KOPT-K1 (cell line): ENCODE data around the gene CADM2.
"Not testable (repeated sequence)": the region's sequence is repeated elsewhere in the genome, so short reads cannot be mapped to it uniquely, and the experiment has no call there.

Experiments
- H3K27ac ChIP-seq: fragments of 200-600 bp; sonication (generic); 2 replicates; pipeline ENCODE4 v1.5.1; 2016; ENCODE audit warnings: antibody characterized with exemption, mild to moderate bottlenecking, low read depth, low read length; ENCODE audit not compliant: poor library complexity, severe bottlenecking
- H3K36me3 ChIP-seq: fragments of 200-600 bp; sonication (generic); 2 replicates; pipeline ENCODE4 v1.5.1; 2017; ENCODE audit warnings: antibody characterized with exemption, mild to moderate bottlenecking, low read length, moderate library complexity; ENCODE audit not compliant: insufficient read depth
- H3K9me3 ChIP-seq: fragments of 200-600 bp; sonication (generic); 2 replicates; pipeline ENCODE4 v1.5.1; 2017; ENCODE audit warnings: antibody characterized with exemption, low read length, mild to moderate bottlenecking; ENCODE audit not compliant: insufficient read depth, poor library complexity, severe bottlenecking

Gene CADM2

GRCh38 chr3:84958495-84959469 is at the start of gene CADM2:
Gene CADM2, plus strand, starts transcription at chr3:84958989.
- H3K27ac ChIP-seq: no peak within 1 kb of the TSS
- H3K36me3 ChIP-seq: no peaks in the 10 kb centered on the region
- H3K9me3 ChIP-seq: no peaks in the 10 kb centered on the region

- H3K36me3 ChIP-seq, H3K9me3 ChIP-seq, H3K27ac ChIP-seq: not testable (repeated sequence)
Measured at GRCh38 chr3:84918592-84918991, 40.2 kb upstream of the CADM2 start.

- Histone ChIP-seq H3K27ac (no peak overlapping the region), H3K9me3 (no peaks in the 10 kb centered on the region), H3K36me3 (no peaks in the 10 kb centered on the region)
Measured at GRCh38 chr3:84922682-84923081, 36.1 kb upstream of the CADM2 start.

- no peak overlapping the region for H3K27ac ChIP-seq
- H3K36me3 ChIP-seq: no peaks in the 10 kb centered on the region
- H3K9me3 ChIP-seq: no peaks in the 10 kb centered on the region
Measured at GRCh38 chr3:84925571-84925970, 33.2 kb upstream of the CADM2 start.

- Histone ChIP-seq H3K9me3 (no peaks in the 10 kb centered on the region), H3K27ac (no peak overlapping the region), H3K36me3 (no peaks in the 10 kb centered on the region)
Measured at GRCh38 chr3:84943379-84943778, 15.4 kb upstream of the CADM2 start.

- H3K9me3 ChIP-seq: no peaks in the 10 kb centered on the region
- H3K27ac ChIP-seq: no peak overlapping the region
- no peaks in the 10 kb centered on the region for H3K36me3 ChIP-seq
Measured at GRCh38 chr3:84946240-84946639, 12.5 kb upstream of the CADM2 start.

GRCh38 chr3:84959470-84960271 is 882 bp downstream of the CADM2 start:
- Histone ChIP-seq H3K27ac (no peak overlapping the region), H3K36me3 (no peaks in the 10 kb centered on the region)

GRCh38 chr3:84960581-84960980 is 1.8 kb downstream of the CADM2 start:
- no peaks in the 10 kb centered on the region for H3K36me3 ChIP-seq
- H3K27ac ChIP-seq: no peak overlapping the region
- no peaks in the 10 kb centered on the region for H3K9me3 ChIP-seq

More at GRCh38 chr3:84959470-84960271, 882 bp downstream of the CADM2 start:
- H3K9me3 ChIP-seq: no peaks in the 10 kb centered on the region

GRCh38 chr3:84961011-84961410 is 2.2 kb downstream of the CADM2 start:
- H3K36me3 ChIP-seq: no peaks in the 10 kb centered on the region
- no peaks in the 10 kb centered on the region for H3K9me3 ChIP-seq
- no peak overlapping the region for H3K27ac ChIP-seq

- Histone ChIP-seq H3K9me3 (no peaks in the 10 kb centered on the region), H3K36me3 (no peaks in the 10 kb centered on the region), H3K27ac (no peak overlapping the region)
Measured at GRCh38 chr3:84961521-84962255, 2.9 kb downstream of the CADM2 start.

- Histone ChIP-seq H3K9me3 (no peaks in the 10 kb centered on the region), H3K27ac (no peak overlapping the region), H3K36me3 (no peaks in the 10 kb centered on the region)
Measured at GRCh38 chr3:84962415-84962814, 3.6 kb downstream of the CADM2 start.

GRCh38 chr3:84963137-84963536 is 4.3 kb downstream of the CADM2 start:
- no peaks in the 10 kb centered on the region for H3K9me3 ChIP-seq

GRCh38 chr3:84965141-84965540 is 6.4 kb downstream of the CADM2 start:
- Histone ChIP-seq H3K9me3 (no peaks in the 10 kb centered on the region), H3K36me3 (no peaks in the 10 kb centered on the region), H3K27ac (no peak overlapping the region)

More at GRCh38 chr3:84963137-84963536, 4.3 kb downstream of the CADM2 start:
- Histone ChIP-seq H3K27ac (no peak overlapping the region), H3K36me3 (no peaks in the 10 kb centered on the region)

GRCh38 chr3:84967767-84968581 is 9.2 kb downstream of the CADM2 start:
- no peak overlapping the region for H3K27ac ChIP-seq
- no peaks in the 10 kb centered on the region for H3K9me3 ChIP-seq
- H3K36me3 ChIP-seq: no peaks in the 10 kb centered on the region
